ENCODE results near the gene CACNG1. TPM values are rescaled to one million over a fixed set of nuclear protein-coding genes. Genes with fewer than 3 reads are reported as not detected.

Gene CACNG1
- polyA plus RNA-seq, 3 donors: not detected

- H3K4me3 ChIP-seq (replicated peaks in 1 of 3; ENCODE audit: low read depth in 2 of 3, low read length in 3 of 3): no peak overlapping the region
- Mint-ChIP-seq H3K36me3 (no peaks in the 10 kb centered on the region), H3K4me3 (no peak overlapping the region), H3K9me3 (peaks cover 0 to 12% (median 8%) of the 10 kb centered on the region in 7 donors), H3K27me3 (ENCODE audit: low read depth in 3 of 3) (peaks cover 3 to 7% (median 7%) of the 10 kb centered on the region in 3 donors), H3K27ac (no peak overlapping the region), H3K4me1 (no peaks in the 10 kb centered on the region)
- TF ChIP-seq, protein P1, sequence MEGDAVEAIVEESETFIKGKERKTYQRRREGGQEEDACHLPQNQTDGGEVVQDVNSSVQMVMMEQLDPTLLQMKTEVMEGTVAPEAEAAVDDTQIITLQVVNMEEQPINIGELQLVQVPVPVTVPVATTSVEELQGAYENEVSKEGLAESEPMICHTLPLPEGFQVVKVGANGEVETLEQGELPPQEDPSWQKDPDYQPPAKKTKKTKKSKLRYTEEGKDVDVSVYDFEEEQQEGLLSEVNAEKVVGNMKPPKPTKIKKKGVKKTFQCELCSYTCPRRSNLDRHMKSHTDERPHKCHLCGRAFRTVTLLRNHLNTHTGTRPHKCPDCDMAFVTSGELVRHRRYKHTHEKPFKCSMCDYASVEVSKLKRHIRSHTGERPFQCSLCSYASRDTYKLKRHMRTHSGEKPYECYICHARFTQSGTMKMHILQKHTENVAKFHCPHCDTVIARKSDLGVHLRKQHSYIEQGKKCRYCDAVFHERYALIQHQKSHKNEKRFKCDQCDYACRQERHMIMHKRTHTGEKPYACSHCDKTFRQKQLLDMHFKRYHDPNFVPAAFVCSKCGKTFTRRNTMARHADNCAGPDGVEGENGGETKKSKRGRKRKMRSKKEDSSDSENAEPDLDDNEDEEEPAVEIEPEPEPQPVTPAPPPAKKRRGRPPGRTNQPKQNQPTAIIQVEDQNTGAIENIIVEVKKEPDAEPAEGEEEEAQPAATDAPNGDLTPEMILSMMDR (IDR thresholded peaks at IDR 0.05): no peak
- H3K36me3 ChIP-seq (replicated peaks in 1 of 2; ENCODE audit: control insufficient read depth in 1 of 2, insufficient read depth in 2 of 2, low read length in 2 of 2): no peaks in the 10 kb centered on the region
- WGBS (ENCODE audit: insufficient coverage): 94% methylated on average over 4 of the region's 7 CpGs
- H3K4me1 ChIP-seq (ENCODE audit: control insufficient read depth in 1 of 2, insufficient read depth in 2 of 2, low read length in 2 of 2): no peaks in the 10 kb centered on the region
- H3K79me2 ChIP-seq (ENCODE audit: insufficient read depth, low read length): no peaks in the 10 kb centered on the region
- H3K27me3 ChIP-seq (ENCODE audit: control insufficient read depth in 2 of 2, insufficient read depth in 2 of 2, low read length in 2 of 2): no peaks in the 10 kb centered on the region
- H3K4me2 ChIP-seq (replicated peaks; ENCODE audit: extremely low read depth, low read length, poor library complexity, severe bottlenecking): no peak overlapping the region
- intact Hi-C loops (cut with micrococcal nuclease): no loop called here
- no peak overlapping the region for H3K9ac ChIP-seq (ENCODE audit: insufficient read depth, low read length, poor library complexity, severe bottlenecking)
- no peak overlapping the region for H2AFZ ChIP-seq (ENCODE audit: insufficient read depth, low read depth, low read length, poor library complexity, severe bottlenecking)
- H3K9me3 ChIP-seq (replicated peaks in 1 of 2; ENCODE audit: control insufficient read depth in 1 of 2, insufficient read depth in 1 of 2, low read length in 2 of 2): peaks cover 0 to 16% of the 10 kb centered on the region in 2 donors
- H4K20me1 ChIP-seq (ENCODE audit: insufficient read depth, low read length): no peaks in the 10 kb centered on the region
- H3K27ac ChIP-seq (ENCODE audit: low read depth in 1 of 2, low read length in 2 of 2): no peak overlapping the region
- no peak for DNase-seq
Measured at GRCh38 chr17:66995944-66996343, 48.4 kb upstream of the CACNG1 start.

DNA sequence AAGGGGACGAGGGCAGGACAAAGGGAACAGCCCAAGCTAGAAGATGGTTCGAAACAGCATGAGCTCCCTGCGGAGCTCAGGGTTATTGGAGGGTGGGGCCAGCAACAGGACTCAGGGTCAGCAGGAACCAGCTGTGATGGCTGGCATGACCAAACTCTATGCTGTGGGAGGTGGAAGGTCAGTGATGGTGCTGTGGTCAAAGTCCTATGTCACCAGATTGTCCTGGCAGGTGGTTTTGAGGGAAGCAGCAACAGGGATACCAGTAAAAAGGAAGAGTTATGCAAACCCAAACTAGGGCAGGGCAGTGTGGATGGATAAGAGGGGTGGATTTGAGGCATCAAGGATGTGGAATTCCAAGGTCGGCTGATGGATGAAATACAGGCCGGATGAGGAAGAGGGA is 47.4 kb upstream of the CACNG1 start:
- TF ChIP-seq, protein P1 (IDR thresholded peaks at IDR 0.05): no peak
- 98% methylated on average over 5 of the region's 5 CpGs for WGBS (ENCODE audit: insufficient coverage)
- H3K4me3 Mint-ChIP-seq: no peak overlapping the region
- H2AFZ ChIP-seq (ENCODE audit: insufficient read depth, low read depth, low read length, poor library complexity, severe bottlenecking): no peak overlapping the region
- no peaks in the 10 kb centered on the region for H3K36me3 Mint-ChIP-seq
- H3K27me3 ChIP-seq (ENCODE audit: control insufficient read depth in 2 of 2, insufficient read depth in 2 of 2, low read length in 2 of 2): no peaks in the 10 kb centered on the region
- H3K9ac ChIP-seq (ENCODE audit: insufficient read depth, low read length, poor library complexity, severe bottlenecking): no peak overlapping the region
- H3K4me1 ChIP-seq (ENCODE audit: control insufficient read depth in 1 of 2, insufficient read depth in 2 of 2, low read length in 2 of 2): no peaks in the 10 kb centered on the region
- no peak for DNase-seq
- no peaks in the 10 kb centered on the region for H4K20me1 ChIP-seq (ENCODE audit: insufficient read depth, low read length)
- H3K4me1 Mint-ChIP-seq: no peaks in the 10 kb centered on the region
- H3K9me3 Mint-ChIP-seq: peaks cover 5 to 17% (median 15%) of the 10 kb centered on the region in 7 donors
- H3K27ac Mint-ChIP-seq: no peak overlapping the region
- intact Hi-C loops (cut with micrococcal nuclease): no loop called here
- no peak overlapping the region for H3K4me3 ChIP-seq (replicated peaks in 1 of 3; ENCODE audit: low read depth in 2 of 3, low read length in 3 of 3)
- H3K79me2 ChIP-seq (ENCODE audit: insufficient read depth, low read length): no peaks in the 10 kb centered on the region
- H3K27me3 Mint-ChIP-seq (ENCODE audit: low read depth in 3 of 3): peaks cover 2 to 7% (median 4%) of the 10 kb centered on the region in 3 donors
- no peak overlapping the region for H3K27ac ChIP-seq (ENCODE audit: low read depth in 1 of 2, low read length in 2 of 2)
- H3K4me2 ChIP-seq (replicated peaks; ENCODE audit: extremely low read depth, low read length, poor library complexity, severe bottlenecking): no peak overlapping the region
- H3K9me3 ChIP-seq (replicated peaks in 1 of 2; ENCODE audit: control insufficient read depth in 1 of 2, insufficient read depth in 1 of 2, low read length in 2 of 2): peaks cover 0 to 25% of the 10 kb centered on the region in 2 donors
- no peaks in the 10 kb centered on the region for H3K36me3 ChIP-seq (replicated peaks in 1 of 2; ENCODE audit: control insufficient read depth in 1 of 2, insufficient read depth in 2 of 2, low read length in 2 of 2)

All from CD14-positive monocyte (primary cell).